Type B pancreatic cell (in vitro differentiated cells): Measurements from ENCODE around the gene TMPRSS15. TPM values are rescaled to one million over a fixed set of nuclear protein-coding genes. Genes with fewer than 3 reads are reported as not detected.

Experiments
- DNase-seq: peaks from one replicate; pipeline ENCODE4 v3.0.0; 2021; ENCODE audit warnings: mixed read lengths; ENCODE audit not compliant: unreplicated experiment; ENCODE audit errors: extremely low spot score
- H3K27ac Mint-ChIP-seq: 2 replicates; pipeline ENCODE4 v1.8.0; 2021; ENCODE audit warnings: mild to moderate bottlenecking, mixed read lengths
- H3K27me3 Mint-ChIP-seq: 2 replicates; pipeline ENCODE4 v1.8.0; 2021; ENCODE audit warnings: mixed read lengths
- H3K36me3 Mint-ChIP-seq: 2 replicates; pipeline ENCODE4 v1.8.0; 2021; ENCODE audit warnings: mixed read lengths
- H3K4me1 Mint-ChIP-seq: one replicate; pipeline ENCODE4 v1.8.0; 2021; ENCODE audit warnings: mixed read lengths; ENCODE audit not compliant: unreplicated experiment
- H3K4me3 Mint-ChIP-seq: 2 replicates; pipeline ENCODE4 v1.8.0; 2021; ENCODE audit warnings: mild to moderate bottlenecking, mixed read lengths
- H3K9me3 Mint-ChIP-seq: 2 replicates; pipeline ENCODE4 v1.8.0; 2021; ENCODE audit warnings: mixed read lengths
- total RNA-seq: library from RNA; stranded (reverse); gene quantifications from 2 replicates; pipeline ENCODE4 v1.2.1, GENCODE V29; 2021; ENCODE audit warnings: low replicate concordance
- TF ChIP-seq, protein P1 (sequence below): fragments of 200-600 bp; sonication (generic); conservative IDR thresholded peaks from 2 replicates; pipeline ENCODE4 v1.5.0; 2021; ENCODE audit warnings: antibody characterized with exemption, mild to moderate bottlenecking

TMPRSS15 gene
- total RNA-seq, 1 donor from 2014 or later, result 4.1 TPM

DNA sequence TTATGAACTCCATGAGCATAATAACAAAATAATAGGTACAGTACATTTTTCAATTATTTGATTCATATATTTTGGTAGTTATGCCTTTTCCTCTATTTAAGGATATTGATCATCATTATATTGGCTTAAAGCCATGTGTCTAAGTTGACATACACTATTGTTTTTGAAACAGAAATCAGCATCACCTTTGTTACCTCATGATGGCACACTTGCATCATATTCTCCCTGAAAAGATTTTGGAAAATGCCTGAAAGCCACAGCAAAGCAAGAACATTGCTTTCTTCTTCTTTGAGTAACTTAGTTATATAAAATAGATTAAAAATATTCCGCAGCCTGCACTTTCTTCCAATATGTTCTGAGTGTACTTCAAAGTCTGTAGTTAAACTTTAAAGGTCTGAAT is 33.3 kb downstream of the TMPRSS15 start:
- no peaks in the 10 kb centered on the region for H3K4me1 Mint-ChIP-seq
- no peak for DNase-seq
- TF ChIP-seq, protein P1, sequence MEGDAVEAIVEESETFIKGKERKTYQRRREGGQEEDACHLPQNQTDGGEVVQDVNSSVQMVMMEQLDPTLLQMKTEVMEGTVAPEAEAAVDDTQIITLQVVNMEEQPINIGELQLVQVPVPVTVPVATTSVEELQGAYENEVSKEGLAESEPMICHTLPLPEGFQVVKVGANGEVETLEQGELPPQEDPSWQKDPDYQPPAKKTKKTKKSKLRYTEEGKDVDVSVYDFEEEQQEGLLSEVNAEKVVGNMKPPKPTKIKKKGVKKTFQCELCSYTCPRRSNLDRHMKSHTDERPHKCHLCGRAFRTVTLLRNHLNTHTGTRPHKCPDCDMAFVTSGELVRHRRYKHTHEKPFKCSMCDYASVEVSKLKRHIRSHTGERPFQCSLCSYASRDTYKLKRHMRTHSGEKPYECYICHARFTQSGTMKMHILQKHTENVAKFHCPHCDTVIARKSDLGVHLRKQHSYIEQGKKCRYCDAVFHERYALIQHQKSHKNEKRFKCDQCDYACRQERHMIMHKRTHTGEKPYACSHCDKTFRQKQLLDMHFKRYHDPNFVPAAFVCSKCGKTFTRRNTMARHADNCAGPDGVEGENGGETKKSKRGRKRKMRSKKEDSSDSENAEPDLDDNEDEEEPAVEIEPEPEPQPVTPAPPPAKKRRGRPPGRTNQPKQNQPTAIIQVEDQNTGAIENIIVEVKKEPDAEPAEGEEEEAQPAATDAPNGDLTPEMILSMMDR, result no peak
- H3K4me3 Mint-ChIP-seq, result no peak overlapping the region
- H3K27me3 Mint-ChIP-seq, result no peaks in the 10 kb centered on the region
- no peaks in the 10 kb centered on the region for H3K9me3 Mint-ChIP-seq
- H3K27ac Mint-ChIP-seq, result no peak overlapping the region
- H3K36me3 Mint-ChIP-seq, result no peaks in the 10 kb centered on the region

DNA sequence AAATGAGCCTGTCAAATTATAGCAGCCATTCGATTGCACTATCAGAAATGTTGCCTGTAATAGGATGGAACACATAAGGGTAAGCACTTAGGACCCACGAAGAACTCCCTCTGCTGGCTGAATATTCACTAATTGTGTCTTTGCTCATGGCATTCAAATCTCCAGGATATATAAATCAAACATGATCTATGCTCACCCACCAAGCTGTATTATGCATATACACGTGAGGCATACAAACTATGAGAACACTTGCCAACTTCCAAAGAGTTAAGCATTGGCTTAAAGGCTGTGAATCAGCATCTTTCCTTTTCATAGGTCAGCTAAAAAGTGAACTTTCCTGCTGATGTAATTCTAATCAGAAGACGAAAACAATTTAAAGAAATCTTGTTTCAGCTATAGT is 34.5 kb downstream of the TMPRSS15 start:
- Mint-ChIP-seq H3K9me3 (no peaks in the 10 kb centered on the region), H3K4me1 (no peaks in the 10 kb centered on the region), H3K4me3 (no peak overlapping the region), H3K36me3 (no peaks in the 10 kb centered on the region), H3K27ac (no peak overlapping the region), H3K27me3 (no peaks in the 10 kb centered on the region)
- TF ChIP-seq, protein P1, result peak; percentile 64
- DNase-seq, result no peak

DNA sequence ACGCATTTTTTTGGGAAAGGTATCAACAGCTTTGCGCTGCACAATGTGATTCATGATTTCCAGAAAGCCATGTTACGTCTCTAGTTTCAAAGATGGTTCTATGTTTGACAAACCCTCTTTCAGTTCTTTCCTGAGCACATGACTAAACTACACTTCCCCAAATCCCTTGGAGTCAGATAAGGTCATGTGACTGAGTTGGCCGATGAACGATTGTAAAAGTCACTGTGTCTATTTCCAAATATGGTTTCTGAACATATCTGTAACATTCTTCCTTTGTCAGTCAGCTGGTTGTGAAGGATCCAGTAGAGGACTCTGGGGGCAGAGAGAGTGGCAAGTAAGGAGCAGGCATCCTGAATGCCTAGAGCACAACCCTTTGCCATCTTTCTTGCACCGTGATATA is 35.4 kb downstream of the TMPRSS15 start:
- DNase-seq, result no peak
- TF ChIP-seq, protein P1, result no peak
- Mint-ChIP-seq H3K27ac (no peak overlapping the region), H3K4me3 (no peak overlapping the region), H3K36me3 (no peaks in the 10 kb centered on the region), H3K9me3 (no peaks in the 10 kb centered on the region), H3K27me3 (no peaks in the 10 kb centered on the region), H3K4me1 (no peaks in the 10 kb centered on the region)

DNA sequence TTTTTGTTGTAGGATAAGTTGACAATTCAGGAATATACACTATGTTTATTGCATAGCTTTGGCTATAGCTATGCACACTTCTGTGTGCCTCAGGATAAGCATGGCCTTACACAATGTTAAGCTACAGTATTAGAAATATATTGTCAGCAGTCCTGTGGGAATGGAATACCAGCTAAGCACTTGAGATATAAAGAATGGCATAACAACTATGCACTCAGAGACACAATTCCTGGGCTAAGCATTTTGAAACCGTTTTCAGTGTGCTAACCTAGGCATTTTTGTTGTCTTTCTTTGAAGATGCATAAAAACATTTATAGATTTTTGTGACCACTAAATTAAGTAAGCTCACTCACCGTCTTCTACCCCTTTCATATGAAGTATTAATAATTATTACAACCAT is 46.8 kb downstream of the TMPRSS15 start:
- H3K4me1 Mint-ChIP-seq, result no peaks in the 10 kb centered on the region

DNA sequence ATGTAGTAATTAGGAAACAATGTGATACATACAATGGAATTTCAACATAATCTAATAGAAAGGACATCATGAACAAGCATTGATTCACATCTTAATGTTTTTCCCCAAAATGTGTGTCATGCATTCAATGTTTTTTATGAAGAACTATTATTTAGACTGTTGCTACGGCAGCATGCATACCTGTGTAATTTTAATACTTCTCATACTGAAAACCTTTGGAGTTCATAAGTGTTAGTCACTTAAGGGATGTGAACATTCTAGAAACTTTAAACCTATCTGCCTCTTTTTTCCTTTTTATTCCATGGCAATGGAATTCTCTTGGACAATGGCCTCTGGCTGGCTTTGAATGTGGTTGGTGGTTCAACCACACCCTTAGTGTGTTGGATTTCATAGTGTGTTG is 48.6 kb downstream of the TMPRSS15 start:
- H3K27ac Mint-ChIP-seq, result no peak overlapping the region
- H3K9me3 Mint-ChIP-seq, result no peaks in the 10 kb centered on the region
- TF ChIP-seq, protein P1, result no peak
- H3K36me3 Mint-ChIP-seq, result no peaks in the 10 kb centered on the region
- H3K4me3 Mint-ChIP-seq, result no peak overlapping the region
- no peaks in the 10 kb centered on the region for H3K4me1 Mint-ChIP-seq
- DNase-seq, result no peak
- no peaks in the 10 kb centered on the region for H3K27me3 Mint-ChIP-seq

More for the DNA sequence above, 46.8 kb downstream of the TMPRSS15 start:
- H3K4me3 Mint-ChIP-seq, result no peak overlapping the region
- DNase-seq, result no peak
- no peaks in the 10 kb centered on the region for H3K27me3 Mint-ChIP-seq
- no peak overlapping the region for H3K27ac Mint-ChIP-seq
- H3K36me3 Mint-ChIP-seq, result no peaks in the 10 kb centered on the region
- H3K9me3 Mint-ChIP-seq, result no peaks in the 10 kb centered on the region
- TF ChIP-seq, protein P1, result no peak

DNA sequence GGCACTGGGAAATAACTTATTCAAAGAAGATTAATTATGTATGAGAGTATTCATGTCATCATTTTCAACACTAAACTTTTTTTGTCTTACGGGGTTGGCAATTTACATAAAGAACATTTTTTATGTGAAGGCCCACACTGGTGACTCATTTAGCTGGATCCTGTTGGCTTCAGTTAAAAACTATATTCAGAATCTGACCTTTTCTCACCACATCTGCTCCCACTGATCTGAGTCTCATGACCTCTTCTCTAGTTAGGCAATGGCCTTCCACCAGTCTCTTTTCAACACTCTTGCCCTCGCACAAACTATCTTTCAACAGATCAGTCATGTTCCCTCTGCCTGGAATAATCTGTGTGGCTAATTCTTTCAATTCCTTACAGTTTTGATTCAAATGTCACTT is 53.4 kb downstream of the TMPRSS15 start:
- no peaks in the 10 kb centered on the region for H3K27me3 Mint-ChIP-seq
- no peak for DNase-seq
- H3K27ac Mint-ChIP-seq, result no peak overlapping the region
- no peak overlapping the region for H3K4me3 Mint-ChIP-seq
- H3K4me1 Mint-ChIP-seq, result no peaks in the 10 kb centered on the region
- TF ChIP-seq, protein P1, result no peak
- no peaks in the 10 kb centered on the region for H3K9me3 Mint-ChIP-seq
- no peaks in the 10 kb centered on the region for H3K36me3 Mint-ChIP-seq
